ENCODE measurements around the gene ZDHHC20.

Gene ZDHHC20

GRCh38 chr13:21478881-21479808 lies 20.0 kb upstream of the ZDHHC20 start:
- no peak overlapping the region for H3K4me3 ChIP-seq (ENCODE audit: low read depth, low read length)
- DNase-seq (ENCODE audit: low read depth), result no peak
- TF ChIP-seq CTCF (IDR thresholded peaks at IDR 0.05; ENCODE audit: control insufficient read depth, extremely low read depth, insufficient read depth), result peak; percentile 38

- peak; percentile 75 for TF ChIP-seq CTCF (IDR thresholded peaks at IDR 0.05; ENCODE audit: control insufficient read depth, extremely low read depth, insufficient read depth)
- DNase-seq (ENCODE audit: low read depth), result no peak
- peak overlapping the region; percentile 25; the same call in 1 of the 2 replicates for H3K4me3 ChIP-seq (ENCODE audit: low read depth, low read length)
Measured at GRCh38 chr13:21476893-21477472, 17.9 kb upstream of the ZDHHC20 start.

GRCh38 chr13:21475115-21475514 lies 16.0 kb upstream of the ZDHHC20 start:
- no peak overlapping the region for H3K4me3 ChIP-seq (ENCODE audit: low read depth, low read length)
- no peak for TF ChIP-seq CTCF (IDR thresholded peaks at IDR 0.05; ENCODE audit: control insufficient read depth, extremely low read depth, insufficient read depth)
- DNase-seq (ENCODE audit: low read depth), result no peak

DNA sequence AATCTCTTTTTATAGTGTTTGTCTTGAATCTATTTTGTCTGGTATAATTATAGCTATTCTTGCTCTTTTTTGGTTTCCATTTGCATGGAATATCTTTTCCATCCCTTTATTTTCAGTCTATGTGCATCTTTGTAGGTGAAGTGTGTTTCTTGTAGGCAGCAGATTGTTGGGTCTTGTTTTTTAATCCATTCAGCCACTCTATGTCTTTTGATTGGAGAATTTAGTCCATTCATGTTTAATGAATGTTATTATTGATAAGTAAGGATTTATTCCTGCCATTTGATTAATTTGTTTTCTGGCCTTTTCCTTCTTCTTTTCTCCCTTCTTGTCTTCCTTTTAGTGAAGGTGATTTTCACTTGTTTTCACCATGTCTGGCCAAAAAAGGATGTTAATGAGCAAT lies 11.7 kb upstream of the ZDHHC20 start:
- TF ChIP-seq CTCF (IDR thresholded peaks at IDR 0.05; ENCODE audit: control insufficient read depth, extremely low read depth, insufficient read depth), result no peak
- no peak overlapping the region for H3K4me3 ChIP-seq (ENCODE audit: low read depth, low read length)
- no peak for DNase-seq (ENCODE audit: low read depth)

DNA sequence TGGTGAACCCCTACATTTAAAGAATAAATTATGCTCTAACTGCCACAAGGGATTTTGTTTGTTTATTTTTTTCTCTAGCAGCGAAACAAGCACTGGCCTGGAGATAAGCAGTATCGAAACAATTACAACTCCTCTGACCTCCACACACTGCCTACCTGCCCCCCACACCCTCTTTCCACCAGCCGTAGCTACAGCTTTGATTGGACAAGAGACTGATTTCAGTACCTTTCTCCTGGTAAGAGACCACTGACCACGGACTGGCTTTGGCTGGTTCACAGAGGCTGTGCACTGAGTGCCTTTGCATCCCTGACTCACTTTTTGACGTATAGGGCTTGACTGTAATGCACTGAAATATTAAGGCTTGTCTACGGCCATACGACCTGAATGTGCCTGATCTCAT lies 7.4 kb upstream of the ZDHHC20 start:
- DNase-seq (ENCODE audit: low read depth), result no peak
- H3K4me3 ChIP-seq (ENCODE audit: low read depth, low read length), result no peak overlapping the region
- no peak for TF ChIP-seq CTCF (IDR thresholded peaks at IDR 0.05; ENCODE audit: control insufficient read depth, extremely low read depth, insufficient read depth)

DNA sequence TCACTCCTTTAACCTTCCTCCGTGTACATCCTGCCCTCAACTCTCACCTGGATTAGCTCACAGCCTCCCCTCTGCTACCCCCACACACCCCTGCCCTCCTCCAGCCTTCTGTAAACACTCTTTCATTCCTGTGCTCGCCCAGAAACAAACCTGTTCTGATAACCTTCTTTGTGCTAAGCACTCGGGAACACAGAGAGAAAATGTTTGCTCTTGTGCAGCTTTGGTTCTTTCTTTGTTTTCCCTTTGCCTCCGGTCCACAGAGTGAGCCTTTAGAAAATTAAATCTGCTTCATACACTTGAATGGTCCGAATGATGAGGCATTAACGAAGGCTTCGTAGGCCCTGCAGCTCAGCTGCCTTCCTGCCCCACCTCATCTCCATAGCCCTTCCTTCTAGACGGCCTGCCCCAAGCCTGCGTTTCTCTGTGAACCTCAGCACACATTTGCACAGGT lies 6.6 kb upstream of the ZDHHC20 start:
- H3K4me3 ChIP-seq (ENCODE audit: low read depth, low read length), result no peak overlapping the region
- no peak for DNase-seq (ENCODE audit: low read depth)
- TF ChIP-seq CTCF (IDR thresholded peaks at IDR 0.05; ENCODE audit: control insufficient read depth, extremely low read depth, insufficient read depth), result no peak

All from LNCaP clone FGC (cell line).